Right hindlimb (tissue), 1 donor: ENCODE data around the gene SKAP2.
"Not testable (repeated sequence)": the region's sequence is repeated elsewhere in the genome, so short reads cannot be mapped to it uniquely, and the experiment has no call there.

Experiments used
- DNase-seq: peaks from one replicate; pipeline ENCODE4 v3.0.0-alpha.2; 2018

SKAP2 gene

GRCh38 chr7:26857170-26857505 is 7.3 kb downstream of the SKAP2 start:
- no peak for DNase-seq

- DNase-seq, result no peak
These were observed 8.0 kb downstream of the SKAP2 start for GRCh38 chr7:26856176-26856985.

GRCh38 chr7:26854876-26855855 is 9.2 kb downstream of the SKAP2 start:
- no peak for DNase-seq

GRCh38 chr7:26853788-26854393 is 10.5 kb downstream of the SKAP2 start:
- DNase-seq, result no peak

- no peak for DNase-seq
These were observed 14.2 kb downstream of the SKAP2 start for GRCh38 chr7:26850193-26850651.

GRCh38 chr7:26843705-26844104 is 20.7 kb downstream of the SKAP2 start:
- no peak for DNase-seq

- no peak for DNase-seq
These were observed 21.5 kb downstream of the SKAP2 start for GRCh38 chr7:26842897-26843296.

GRCh38 chr7:26841003-26841739 is 23.2 kb downstream of the SKAP2 start:
- DNase-seq, result no peak

GRCh38 chr7:26836793-26837192 is 27.6 kb downstream of the SKAP2 start:
- DNase-seq, result not testable (repeated sequence)

GRCh38 chr7:26815426-26815825 is 49.0 kb downstream of the SKAP2 start:
- DNase-seq, result no peak

GRCh38 chr7:26813432-26813831 is 51.0 kb downstream of the SKAP2 start:
- peak; percentile 23 for DNase-seq

- no peak for DNase-seq
These were observed 69.8 kb downstream of the SKAP2 start for GRCh38 chr7:26794541-26794940.

GRCh38 chr7:26792576-26792975 is 71.8 kb downstream of the SKAP2 start:
- no peak for DNase-seq

- no peak for DNase-seq
These were observed 72.4 kb downstream of the SKAP2 start for GRCh38 chr7:26792006-26792405.

- no peak for DNase-seq
These were observed 74.8 kb downstream of the SKAP2 start for GRCh38 chr7:26789481-26790184.

- DNase-seq, result no peak
These were observed 76.7 kb downstream of the SKAP2 start for GRCh38 chr7:26787701-26788100.

GRCh38 chr7:26784118-26784517 is 80.3 kb downstream of the SKAP2 start:
- no peak for DNase-seq

GRCh38 chr7:26782501-26782900 is 81.9 kb downstream of the SKAP2 start:
- DNase-seq, result no peak

- no peak for DNase-seq
These were observed 84.3 kb downstream of the SKAP2 start for GRCh38 chr7:26779978-26780595.

- no peak for DNase-seq
These were observed 87.0 kb downstream of the SKAP2 start for GRCh38 chr7:26777385-26777784.

GRCh38 chr7:26760501-26760900 is 103.9 kb downstream of the SKAP2 start:
- DNase-seq, result no peak
